HEK293T (cell line): ENCODE results near the gene DLX2.

Source experiments
- ARNT ChIP-seq: fragments of 450-650 bp; IDR thresholded peaks from 2 replicates; pipeline ENCODE4 v1.6.1; 2017; ENCODE audit warnings: mild to moderate bottlenecking
- BHLHE40 ChIP-seq: fragments of 450-650 bp; IDR thresholded peaks from 2 replicates; pipeline ENCODE4 v1.6.1; 2016; ENCODE audit warnings: mild to moderate bottlenecking, moderate library complexity, borderline replicate concordance
- CTBP1 ChIP-seq: fragments of 450-650 bp; IDR thresholded peaks from 2 replicates; pipeline ENCODE4 v1.6.1; 2016; ENCODE audit warnings: borderline replicate concordance
- ELF4 ChIP-seq: fragments of 450-650 bp; IDR thresholded peaks from 2 replicates; pipeline ENCODE4 v1.6.1; 2017; ENCODE audit warnings: antibody characterized with exemption
- FOXK2 ChIP-seq: fragments of 450-650 bp; IDR thresholded peaks from 2 replicates; pipeline ENCODE4 v1.6.1; 2016; ENCODE audit warnings: mild to moderate bottlenecking
- FOXM1 ChIP-seq: fragments of 450-650 bp; IDR thresholded peaks from 2 replicates; pipeline ENCODE4 v1.6.1; 2017; ENCODE audit warnings: mild to moderate bottlenecking, borderline replicate concordance
- SP1 ChIP-seq: fragments of 450-650 bp; IDR thresholded peaks from 2 replicates; pipeline ENCODE4 v1.6.1; 2017
- TARDBP ChIP-seq: fragments of 450-650 bp; IDR thresholded peaks from 2 replicates; pipeline ENCODE4 v1.6.1; 2016
- ZNF384 ChIP-seq: fragments of 450-650 bp; IDR thresholded peaks from 2 replicates; pipeline ENCODE4 v1.6.1; 2016

- TF ChIP-seq ELF4 (no peak), SP1 (no peak), FOXM1 (no peak), ZNF384 (no peak), CTBP1 (no peak), TARDBP (no peak), BHLHE40 (no peak), ARNT (no peak), FOXK2 (no peak)
Observed at GRCh38 chr2:172066394-172066886, 36.3 kb downstream of the DLX2 start.
